Liver (tissue), 9 donors: ENCODE data around the gene NR2F6. TPM values are rescaled to one million over a fixed set of nuclear protein-coding genes. Genes with fewer than 3 reads are reported as not detected.

Experiments used
- DNase-seq: peaks from one replicate; pipeline ENCODE4 v3.0.0-alpha.2; 2017; ENCODE audit warnings: low spot score
- H3K27ac ChIP-seq, 2 donors: one replicate each; pipeline ENCODE4 v1.7.0; 2013; ENCODE audit warnings: inconsistent platforms in 2 of 2, low read length in 2 of 2, control low read depth in 1 of 2, low read depth in 1 of 2, mild to moderate bottlenecking in 1 of 2
- H3K27me3 ChIP-seq, 4 donors: one replicate each; pipeline versions ENCODE4 v1.6.1 to v1.7.0; 2013; ENCODE audit warnings: low read length in 3 of 4, inconsistent platforms in 1 of 4, mild to moderate bottlenecking in 1 of 4, moderate library complexity in 1 of 4; ENCODE audit not compliant: control insufficient read depth in 4 of 4, insufficient read depth in 4 of 4
- H3K36me3 ChIP-seq, 4 donors: one replicate each; pipeline versions ENCODE4 v1.6.1 to v1.7.0; 2013; ENCODE audit warnings: low read length in 3 of 4, mild to moderate bottlenecking in 3 of 4, low read depth in 1 of 4, moderate library complexity in 1 of 4; ENCODE audit not compliant: control insufficient read depth in 4 of 4, insufficient read depth in 3 of 4
- H3K4me1 ChIP-seq, 4 donors: one replicate each; pipeline versions ENCODE4 v1.6.1 to v1.7.0; 2013; ENCODE audit warnings: low read length in 3 of 4, mild to moderate bottlenecking in 3 of 4, moderate library complexity in 1 of 4; ENCODE audit not compliant: control insufficient read depth in 4 of 4, insufficient read depth in 4 of 4
- H3K4me3 ChIP-seq, 3 donors: one replicate each; pipeline versions ENCODE4 v1.6.1 to v1.7.0; 2013; ENCODE audit warnings: low read length in 3 of 3, control low read depth in 1 of 3, low read depth in 1 of 3, mild to moderate bottlenecking in 1 of 3
- H3K9ac ChIP-seq, 2 donors: one replicate each; pipeline ENCODE4 v1.7.0; 2013; ENCODE audit warnings: low read length in 2 of 2, mild to moderate bottlenecking in 2 of 2, moderate library complexity in 2 of 2, control low read depth in 1 of 2, low read depth in 1 of 2
- H3K9me3 ChIP-seq, 4 donors: one replicate each; pipeline versions ENCODE4 v1.6.1 to v1.7.0; 2013; ENCODE audit warnings: low read length in 3 of 4; ENCODE audit not compliant: control insufficient read depth in 4 of 4
- ATF3 ChIP-seq: IDR thresholded peaks from 2 replicates; pipeline ENCODE4 v1.6.1; 2016; ENCODE audit warnings: antibody characterized with exemption
- CTCF ChIP-seq: fragments of 150-350 bp; IDR thresholded peaks from 2 replicates; pipeline ENCODE4 v1.5.1; 2017; ENCODE audit warnings: improper control_type of control experiment, low read depth, low read length; ENCODE audit not compliant: missing input control
- EGR1 ChIP-seq, 2 donors: IDR thresholded peaks; 2 replicates each; pipeline ENCODE4 v1.6.1; 2016 to 2018; ENCODE audit warnings: antibody characterized with exemption in 2 of 2, low read depth in 2 of 2
- FOXA1 ChIP-seq: IDR thresholded peaks from 2 replicates; pipeline ENCODE4 v1.6.1; 2016; ENCODE audit warnings: antibody characterized with exemption
- GABPA ChIP-seq, 2 donors: IDR thresholded peaks in 1 of 2; conservative IDR thresholded peaks in 1 of 2; 2 replicates each; pipeline ENCODE4 v1.6.1; 2016; ENCODE audit warnings: antibody characterized with exemption in 2 of 2, mild to moderate bottlenecking in 1 of 2, moderate library complexity in 1 of 2
- JUND ChIP-seq, 2 donors: IDR thresholded peaks; 2 replicates each; pipeline ENCODE4 v1.6.1; 2016; ENCODE audit warnings: antibody characterized with exemption in 2 of 2
- MAX ChIP-seq: IDR thresholded peaks from 2 replicates; pipeline ENCODE4 v1.6.1; 2016; ENCODE audit warnings: antibody characterized with exemption
- NR2F2 ChIP-seq: IDR thresholded peaks from 2 replicates; pipeline ENCODE4 v1.6.1; 2016; ENCODE audit warnings: antibody characterized with exemption
- RAD21 ChIP-seq, 2 donors: IDR thresholded peaks; 2 replicates each; pipeline ENCODE4 v1.6.1; 2016; ENCODE audit warnings: antibody characterized with exemption in 2 of 2, mild to moderate bottlenecking in 2 of 2
- REST ChIP-seq: IDR thresholded peaks from 2 replicates; pipeline ENCODE4 v1.6.1; 2016; ENCODE audit warnings: antibody characterized with exemption, mild to moderate bottlenecking
- RXRA ChIP-seq, 2 donors: IDR thresholded peaks; 2 replicates each; pipeline ENCODE4 v1.6.1; 2017 to 2018; ENCODE audit warnings: antibody characterized with exemption in 2 of 2, mild to moderate bottlenecking in 1 of 2
- ZBTB33 ChIP-seq: IDR thresholded peaks from 2 replicates; pipeline ENCODE4 v1.6.1; 2016; ENCODE audit warnings: antibody characterized with exemption
- WGBS: extraction: QIAGEN DNeasy Blood & Tissue Kit; methylation state at CpG from one replicate; pipeline ENCODE4 v1.1.7; 2013; 5-methylcytosine and 5-hydroxymethylcytosine counted together
- polyA plus RNA-seq, 2 donors: library from polyadenylated mRNA; stranded (reverse) in 1 of 2; unstranded in 1 of 2; fragments of 200-250 nt in 1 of 2; fragments of >200 nt in 1 of 2; fragmentation: Nextera tagmentation in 1 of 2; extraction: Ambion mirVana in 1 of 2; gene quantifications; one replicate each; pipeline versions ENCODE4 v1.2.1 to v1.2.3, GENCODE V29; 2013 to 2015
- total RNA-seq, 2 donors: library from RNA; depleted of rRNA; stranded (reverse); fragments of >200 nt; gene quantifications; one replicate each; pipeline ENCODE4 v1.2.3, GENCODE V29; 2014
- donor health status: healthy.
- donor health status: healthy.
- donor health status: healthy.
- donor health status: healthy.
- donor health status: healthy.

NR2F6 gene
- total and polyA plus RNA-seq, 4 donors = 30.5 to 86.1 (median 52.6) TPM

- Histone ChIP-seq H3K4me1 (peaks cover 3 to 11% (median 10%) of the 10 kb centered on the region in 4 donors), H3K9me3 (no peaks in the 10 kb centered on the region), H3K4me3 (no peak overlapping the region), H3K9ac (no peak overlapping the region), H3K36me3 (peaks cover 0 to 11% (median 5%) of the 10 kb centered on the region in 4 donors), H3K27me3 (no peaks in the 10 kb centered on the region), H3K27ac (no peak overlapping the region)
- WGBS = 82% methylated on average over 12 of the region's 12 CpGs
- TF ChIP-seq EGR1 (IDR thresholded peaks at IDR 0.05; ENCODE audit: low read depth in 2 of 2) (no peak), NR2F2 (no peak), ATF3 (no peak), FOXA1 (no peak)
- DNase-seq = no peak
These were observed 20.9 kb upstream of the NR2F6 start for GRCh38 chr19:17266589-17266974.

- 93% methylated on average over 7 of the region's 7 CpGs for WGBS
These were observed 20.3 kb upstream of the NR2F6 start for GRCh38 chr19:17266026-17266425.

More at GRCh38 chr19:17266026-17266425, 20.3 kb upstream of the NR2F6 start:
- Histone ChIP-seq H3K9ac (no peak overlapping the region), H3K36me3 (peaks cover 0 to 6% (median under 1%) of the 10 kb centered on the region in 4 donors), H3K27me3 (no peaks in the 10 kb centered on the region), H3K27ac (no peak overlapping the region), H3K4me1 (peaks cover 3 to 11% (median 10%) of the 10 kb centered on the region in 4 donors), H3K4me3 (no peak overlapping the region), H3K9me3 (no peaks in the 10 kb centered on the region)
- TF ChIP-seq JUND (IDR thresholded peaks at IDR 0.05) (no peak), CTCF (no peak), EGR1 (IDR thresholded peaks at IDR 0.05; ENCODE audit: low read depth in 2 of 2) (no peak), FOXA1 (no peak), MAX (no peak), RAD21 (IDR thresholded peaks at IDR 0.05) (no peak), RXRA (IDR thresholded peaks at IDR 0.05) (no peak), ATF3 (no peak), NR2F2 (no peak), ZBTB33 (no peak), REST (no peak), GABPA (IDR thresholded peaks at IDR 0.05 in 1 of 2, conservative IDR thresholded peaks at IDR 0.05 in 1 of 2) (no peak)
- DNase-seq = no peak
